Breast epithelium (tissue), 3 donors: ENCODE measurements around the gene GPR17.

Experiments
- POLR2A ChIP-seq: fragments of 450-650 bp; IDR thresholded peaks from one replicate; pipeline ENCODE4 v1.6.1; 2016; ENCODE audit warnings: antibody characterized with exemption, mild to moderate bottlenecking, moderate library complexity
- POLR2AphosphoS5 ChIP-seq, 3 donors: sonication (generic); formaldehyde crosslinking; IDR thresholded peaks; one replicate each; pipeline ENCODE4 v1.6.1; 2017; ENCODE audit warnings: antibody characterized with exemption in 3 of 3
- TF ChIP-seq, protein P1 (sequence below), 3 donors: fragments of 450-650 bp; IDR thresholded peaks; one replicate each; pipeline ENCODE4 v1.5.1; 2016 to 2017; ENCODE audit warnings: antibody characterized with exemption in 3 of 3, mild to moderate bottlenecking in 3 of 3, moderate library complexity in 3 of 3

DNA sequence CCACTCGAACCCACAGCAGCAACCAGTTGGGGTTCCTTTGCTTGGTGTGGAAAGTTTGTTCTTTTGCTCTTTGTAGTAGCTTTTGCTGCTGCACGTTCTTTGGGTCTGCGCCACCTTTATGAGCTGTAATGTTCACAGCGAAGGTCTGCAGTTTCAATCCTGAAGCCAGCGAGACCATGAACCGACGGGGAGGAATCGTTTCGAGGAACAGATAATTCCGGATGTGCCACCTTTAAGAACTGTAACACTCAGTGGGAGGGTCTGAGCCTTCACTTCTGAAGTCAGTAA is 14.3 kb downstream of the GPR17 start:
- TF ChIP-seq POLR2AphosphoS5 (IDR thresholded peaks at IDR 0.05): no peak
- TF ChIP-seq, protein P1, sequence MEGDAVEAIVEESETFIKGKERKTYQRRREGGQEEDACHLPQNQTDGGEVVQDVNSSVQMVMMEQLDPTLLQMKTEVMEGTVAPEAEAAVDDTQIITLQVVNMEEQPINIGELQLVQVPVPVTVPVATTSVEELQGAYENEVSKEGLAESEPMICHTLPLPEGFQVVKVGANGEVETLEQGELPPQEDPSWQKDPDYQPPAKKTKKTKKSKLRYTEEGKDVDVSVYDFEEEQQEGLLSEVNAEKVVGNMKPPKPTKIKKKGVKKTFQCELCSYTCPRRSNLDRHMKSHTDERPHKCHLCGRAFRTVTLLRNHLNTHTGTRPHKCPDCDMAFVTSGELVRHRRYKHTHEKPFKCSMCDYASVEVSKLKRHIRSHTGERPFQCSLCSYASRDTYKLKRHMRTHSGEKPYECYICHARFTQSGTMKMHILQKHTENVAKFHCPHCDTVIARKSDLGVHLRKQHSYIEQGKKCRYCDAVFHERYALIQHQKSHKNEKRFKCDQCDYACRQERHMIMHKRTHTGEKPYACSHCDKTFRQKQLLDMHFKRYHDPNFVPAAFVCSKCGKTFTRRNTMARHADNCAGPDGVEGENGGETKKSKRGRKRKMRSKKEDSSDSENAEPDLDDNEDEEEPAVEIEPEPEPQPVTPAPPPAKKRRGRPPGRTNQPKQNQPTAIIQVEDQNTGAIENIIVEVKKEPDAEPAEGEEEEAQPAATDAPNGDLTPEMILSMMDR (IDR thresholded peaks at IDR 0.05): no peak
- no peak for TF ChIP-seq POLR2A
